ENCODE data around the gene CFAP53. TPM values are rescaled to one million over a fixed set of nuclear protein-coding genes. Genes with fewer than 3 reads are reported as not detected.

The CFAP53 gene
- total and polyA plus RNA-seq, 12 donors, result 0.09 to 0.44 (median 0.18) TPM; not detected in 4

GRCh38 chr18:50277942-50278341, 11.6 kb upstream of the CFAP53 start:
- Histone ChIP-seq H3K4me3 (no peak overlapping the region), H3K9me3 (no peaks in the 10 kb centered on the region), H3K27me3 (no peaks in the 10 kb centered on the region), H3K27ac (no peak overlapping the region), H3K4me1 (peaks cover 12 to 37% (median 28%) of the 10 kb centered on the region in 9 donors), H3K36me3 (peaks cover 7 to 77% (median 45%) of the 10 kb centered on the region in 9 donors)
- DNase-seq (no peak), ATAC-seq (no peak)
- 83 to 84% methylated on average over 6 of the region's 6 CpGs for WGBS, 2 donors
- no peak for TF ChIP-seq CTCF (IDR thresholded peaks at IDR 0.05)
- intact Hi-C loops (cut with DNase I), result no loop called here

- Histone ChIP-seq H3K4me3 (no peak overlapping the region), H3K27ac (no peak overlapping the region), H3K4me1 (peaks cover 12 to 29% (median 22%) of the 10 kb centered on the region in 9 donors), H3K9me3 (no peaks in the 10 kb centered on the region), H3K36me3 (peaks cover 7 to 84% (median 58%) of the 10 kb centered on the region in 9 donors), H3K27me3 (no peaks in the 10 kb centered on the region)
- intact Hi-C loops (cut with DNase I), result no loop called here
- no peak for TF ChIP-seq CTCF (IDR thresholded peaks at IDR 0.05)
- no peak for DNase-seq
- no peak for ATAC-seq
- WGBS, 2 donors, result 85 to 90% methylated on average over 4 of the region's 4 CpGs
These were observed 10.2 kb upstream of the CFAP53 start for GRCh38 chr18:50276452-50276851.

- H3K4me1 ChIP-seq, result peaks cover 10 to 26% (median 19%) of the 10 kb centered on the region in 9 donors
- no peaks in the 10 kb centered on the region for H3K9me3 ChIP-seq
- no peak overlapping the region for H3K27ac ChIP-seq
- ATAC-seq, result no peak
- no peak overlapping the region for H3K4me3 ChIP-seq
- no peak for TF ChIP-seq CTCF (IDR thresholded peaks at IDR 0.05)
- DNase-seq, result no peak
- intact Hi-C loops (cut with DNase I), result no loop called here
- no peaks in the 10 kb centered on the region for H3K27me3 ChIP-seq
- WGBS, 2 donors, result 97% methylated on average over 19 of the region's 19 CpGs
- peaks cover 7 to 93% (median 66%) of the 10 kb centered on the region in 9 donors for H3K36me3 ChIP-seq
These were observed 9.3 kb upstream of the CFAP53 start for GRCh38 chr18:50275503-50276036.

- intact Hi-C loops (cut with DNase I), result no loop called here
- Histone ChIP-seq H3K36me3 (peaks cover 7 to 98% (median 69%) of the 10 kb centered on the region in 9 donors), H3K27me3 (no peaks in the 10 kb centered on the region), H3K27ac (no peak overlapping the region), H3K9me3 (no peaks in the 10 kb centered on the region), H3K4me3 (no peak overlapping the region), H3K4me1 (peaks cover 4 to 22% (median 13%) of the 10 kb centered on the region in 9 donors)
- ATAC-seq (no peak), DNase-seq (no peak)
- 96 to 98% methylated on average over 10 of the region's 10 CpGs for WGBS, 2 donors
- TF ChIP-seq CTCF (IDR thresholded peaks at IDR 0.05), result no peak
These were observed 8.6 kb upstream of the CFAP53 start for GRCh38 chr18:50274941-50275340.

Measured in heart right ventricle (tissue), 16 donors.